Left colon (tissue), 2 donors: ENCODE data around the gene INTS3. TPM values are rescaled to one million over a fixed set of nuclear protein-coding genes. Genes with fewer than 3 reads are reported as not detected.

Source experiments
- ATAC-seq: fragments of 200-7000 bp; cut with Tn5 transposase; one replicate; pipeline ENCODE4 v1.9.1; 2020; ENCODE audit warnings: mild to moderate bottlenecking, moderate library complexity
- DNase-seq, 2 donors: peaks; one replicate each; pipeline ENCODE4 v3.0.0-alpha.2; 2020
- intact Hi-C, 2 donors: fragments of 100-400 bp; cut with DNase I in 1 of 2; cut with micrococcal nuclease in 1 of 2; formaldehyde crosslinking; loops; one replicate each; pipeline versions ENCODE4 v1.11.2 to v1.14.0; 2022; cut with DNase I, micrococcal nuclease
- total RNA-seq, 2 donors: library from RNA; stranded (reverse); fragmentation: NEBNext Ultra II Directional; extraction: Animal tissue kit (Norgen Biotek cat#: 25700); gene quantifications; one replicate each; pipeline ENCODE4 v1.2.1, GENCODE V29; 2021
- donor health status: DM: no; HTN: no; CAD: no.
- donor health status: DM: yes; HTN: yes; CAD: no.

The INTS3 gene
- total RNA-seq, 2 donors from 2014 or later, result 25.8 to 28.1 TPM

GRCh38 chr1:153790966-153791647 lies 63.3 kb downstream of the INTS3 start:
- peak; percentile 33 for ATAC-seq
- intact Hi-C loops, result loop anchor here (10.0 kb wide), 1 partner anchor 194 kb away; the partner anchor contains the start of gene RAB13 (in 2 of the 2)
- DNase-seq, result peak in 1 of 2 donors; percentile 47

GRCh38 chr1:153791648-153792253 lies 63.9 kb downstream of the INTS3 start:
- DNase-seq, result peak in 1 of 2 donors; percentile 10
- no peak for ATAC-seq
- intact Hi-C loops, result loop anchor here (10.0 kb wide), 1 partner anchor 193 kb away; the partner anchor contains the start of gene RAB13 (in 2 of the 2)

- intact Hi-C loops, result loop anchor here (10.0 kb wide), 1 partner anchor 192 kb away; the partner anchor contains the start of gene RAB13 (in 2 of the 2)
- DNase-seq (no peak), ATAC-seq (no peak)
These were observed 64.8 kb downstream of the INTS3 start for GRCh38 chr1:153792631-153793041.

- ATAC-seq, result no peak
- no peak for DNase-seq
- intact Hi-C loops, result loop anchor here (10.0 kb wide), 1 partner anchor 191 kb away; the partner anchor contains the start of gene RAB13 (in 2 of the 2)
These were observed 65.6 kb downstream of the INTS3 start for GRCh38 chr1:153793261-153793972.

GRCh38 chr1:153793973-153794615 lies 66.2 kb downstream of the INTS3 start:
- ATAC-seq (no peak), DNase-seq (no peak)
- intact Hi-C loops, result loop anchor here (10.0 kb wide), 1 partner anchor 191 kb away; the partner anchor contains the start of gene RAB13 (in 2 of the 2)

GRCh38 chr1:153794624-153795329 lies 66.9 kb downstream of the INTS3 start:
- DNase-seq, result no peak
- no peak for ATAC-seq
- intact Hi-C loops, result loop anchor here (10.0 kb wide), 1 partner anchor 190 kb away; the partner anchor contains the start of gene RAB13 (in 2 of the 2)

- intact Hi-C loops, result loop anchor here (10.0 kb wide), 1 partner anchor 189 kb away; the partner anchor contains the start of gene RAB13 (in 2 of the 2)
- ATAC-seq (no peak), DNase-seq (no peak)
These were observed 67.5 kb downstream of the INTS3 start for GRCh38 chr1:153795330-153795837.

GRCh38 chr1:153795934-153796785 lies 68.3 kb downstream of the INTS3 start:
- DNase-seq (no peak), ATAC-seq (no peak)
- intact Hi-C loops, result loop anchor here (10.0 kb wide), 1 partner anchor 189 kb away; the partner anchor contains the start of gene RAB13 (in 2 of the 2)

GRCh38 chr1:153796786-153797659 lies 69.2 kb downstream of the INTS3 start:
- ATAC-seq, result peak; percentile 85
- intact Hi-C loops, result loop anchor here (10.0 kb wide), 1 partner anchor 188 kb away; the partner anchor contains the start of gene RAB13 (in 2 of the 2)
- peak; percentile 74 to 95 for DNase-seq

- ATAC-seq (no peak), DNase-seq (no peak)
- intact Hi-C loops, result loop anchor here (10.0 kb wide), 1 partner anchor 186 kb away; the partner anchor contains the start of gene RAB13 (in 2 of the 2)
These were observed 70.6 kb downstream of the INTS3 start for GRCh38 chr1:153798468-153798780.

GRCh38 chr1:153799016-153799415 lies 71.2 kb downstream of the INTS3 start:
- DNase-seq (no peak), ATAC-seq (no peak)
- intact Hi-C loops, result loop anchor here (10.0 kb wide), 1 partner anchor 186 kb away; the partner anchor contains the start of gene RAB13 (in 2 of the 2)

- DNase-seq (no peak), ATAC-seq (no peak)
- intact Hi-C loops, result loop anchor here (10.0 kb wide), 1 partner anchor 185 kb away; the partner anchor contains the start of gene RAB13 (in 2 of the 2)
These were observed 72.0 kb downstream of the INTS3 start for GRCh38 chr1:153799566-153800465.

- no peak for DNase-seq
- intact Hi-C loops, result no loop called here
- no peak for ATAC-seq
These were observed 72.7 kb downstream of the INTS3 start for GRCh38 chr1:153800516-153800915.

- intact Hi-C loops, result no loop called here
- ATAC-seq (no peak), DNase-seq (no peak)
These were observed 73.3 kb downstream of the INTS3 start for GRCh38 chr1:153801028-153801625.
